ENCODE results near the gene TAPBPL.
"Not testable (repeated sequence)": the region's sequence is repeated elsewhere in the genome, so short reads cannot be mapped to it uniquely, and the experiment has no call there.

The TAPBPL gene

GRCh38 chr12:6494968-6495367 lies 43.1 kb downstream of the TAPBPL start:
- no peak overlapping the region for H3K4me3 ChIP-seq (ENCODE audit: low read depth, low read length)
- no peak for TF ChIP-seq CTCF (conservative IDR thresholded peaks at IDR 0.05; ENCODE audit: low read depth, low read length)
- no peak for DNase-seq (ENCODE audit: low read depth)

- H3K4me3 ChIP-seq (ENCODE audit: low read depth, low read length); DNase-seq (ENCODE audit: low read depth): not testable (repeated sequence)
Measured at GRCh38 chr12:6497291-6497690, 45.4 kb downstream of the TAPBPL start.

- DNase-seq (ENCODE audit: low read depth) = no peak
Measured at GRCh38 chr12:6500466-6500865, 48.6 kb downstream of the TAPBPL start.

GRCh38 chr12:6507102-6507998 lies 55.5 kb downstream of the TAPBPL start:
- DNase-seq (ENCODE audit: low read depth) = peak; percentile 39
- no peak for TF ChIP-seq CTCF (conservative IDR thresholded peaks at IDR 0.05; ENCODE audit: low read depth, low read length)
- H3K4me3 ChIP-seq (ENCODE audit: low read depth, low read length) = no peak overlapping the region

More at GRCh38 chr12:6500466-6500865, 48.6 kb downstream of the TAPBPL start:
- no peak overlapping the region for H3K4me3 ChIP-seq (ENCODE audit: low read depth, low read length)
- no peak for TF ChIP-seq CTCF (conservative IDR thresholded peaks at IDR 0.05; ENCODE audit: low read depth, low read length)

DNA sequence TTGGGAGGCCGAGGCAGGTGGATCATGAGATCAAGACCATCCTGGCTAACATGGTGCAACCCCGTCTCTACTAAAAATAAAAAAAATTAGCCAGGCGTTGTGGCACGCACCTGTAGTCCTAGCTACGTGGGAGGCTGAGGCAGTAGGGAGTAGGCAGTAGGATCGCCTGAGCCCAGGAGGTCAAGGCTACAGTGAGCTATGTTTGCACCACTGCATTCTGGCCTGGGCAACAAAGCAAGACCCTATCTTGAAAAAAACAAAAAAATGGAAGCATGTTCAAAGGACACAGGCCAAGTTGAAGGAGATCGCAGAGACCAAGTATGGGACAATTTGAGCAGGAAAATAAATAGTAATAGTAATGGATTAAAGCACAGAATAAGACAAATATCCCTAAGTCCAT lies 56.2 kb downstream of the TAPBPL start:
- H3K4me3 ChIP-seq (ENCODE audit: low read depth, low read length) = no peak overlapping the region
- TF ChIP-seq CTCF (conservative IDR thresholded peaks at IDR 0.05; ENCODE audit: low read depth, low read length) = no peak
- DNase-seq (ENCODE audit: low read depth) = no peak

Measured in choroid plexus epithelial cell (primary cell).